ENCODE data around the gene ARHGEF3. TPM values are rescaled to one million over a fixed set of nuclear protein-coding genes. Genes with fewer than 3 reads are reported as not detected.

ARHGEF3 gene
- total and polyA plus RNA-seq, 3 experiments from 2014 or later = 55.1 to 110 (median 56.6) TPM

DNA sequence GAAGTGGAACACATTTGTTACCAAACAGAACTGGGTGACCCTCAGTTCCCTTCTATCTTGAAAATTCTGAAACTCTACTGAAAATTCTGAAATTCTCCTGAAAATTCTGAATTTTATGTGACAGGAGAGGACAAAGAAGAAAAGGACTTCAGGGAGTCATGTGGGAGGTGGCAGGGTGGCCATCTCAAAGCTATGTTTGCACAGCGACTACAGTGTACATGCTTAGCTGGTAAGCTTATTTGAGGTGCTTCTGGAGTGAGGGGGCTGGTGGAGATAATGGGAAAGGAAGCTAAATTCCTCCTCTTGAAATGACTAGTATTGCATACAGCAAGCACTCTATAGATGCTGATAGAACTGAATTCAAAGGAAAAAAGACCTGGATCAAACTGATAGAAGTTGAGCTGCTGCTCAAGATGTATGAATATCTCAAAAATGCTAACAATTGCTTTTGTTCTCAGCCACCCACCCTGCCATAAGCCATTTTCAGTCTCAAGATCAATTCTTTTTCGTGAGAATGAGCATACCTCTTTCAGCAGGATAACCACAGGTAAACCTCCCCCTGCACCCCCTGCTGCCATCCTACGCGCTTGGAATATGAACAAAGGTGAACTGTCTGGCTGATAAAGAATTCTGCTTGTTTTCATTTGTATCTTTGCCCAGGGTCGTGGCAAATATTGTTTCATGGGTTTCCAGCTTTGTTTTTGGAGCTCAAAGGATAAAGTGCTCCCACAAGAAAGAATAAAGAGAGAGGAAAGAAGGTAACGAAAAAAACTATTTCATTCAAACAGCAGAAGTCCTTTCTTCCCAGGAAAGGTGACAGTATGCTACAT lies 16.6 kb upstream of the ARHGEF3 start:
- Mint-ChIP-seq H3K4me1 (peaks cover 54 to 80% (median 77%) of the 10 kb centered on the region in 3 donors), H3K27ac (peak overlapping the region in 5 of 8 donors; percentile 47 to 66 (median 52)), H3K36me3 (peaks cover 0 to 3% (median 0%) of the 10 kb centered on the region in 3 donors)

DNA sequence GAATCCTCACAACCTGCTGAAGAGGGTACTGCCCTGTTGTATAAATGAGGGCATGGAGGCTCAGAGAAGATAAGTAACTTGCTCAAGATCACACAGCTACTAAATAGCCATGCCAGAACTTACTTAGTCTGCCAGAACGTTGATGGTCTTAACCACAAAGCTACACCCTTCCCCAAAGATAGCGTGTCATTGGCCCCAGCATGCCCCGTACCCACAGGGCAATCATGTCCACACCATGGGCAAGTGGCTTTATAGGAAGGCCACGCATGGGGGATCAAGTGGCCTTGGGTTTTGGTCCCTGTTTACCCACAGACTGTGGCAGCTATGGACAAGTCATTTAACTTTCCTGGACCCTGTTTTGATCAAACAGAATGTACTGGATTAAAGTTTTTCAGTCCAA lies 15.9 kb upstream of the ARHGEF3 start:
- Histone ChIP-seq H3K36me3 (ENCODE audit: insufficient read depth, low read length) (no peaks in the 10 kb centered on the region), H3K27me3 (ENCODE audit: insufficient read depth, low read length, poor library complexity, severe bottlenecking) (no peaks in the 10 kb centered on the region), H3K27ac (ENCODE audit: low read depth, low read length) (no peak overlapping the region), H3K4me1 (ENCODE audit: insufficient read depth, low read length) (peaks cover 50% of the 10 kb centered on the region), H3K9me3 (ENCODE audit: low read length) (no peaks in the 10 kb centered on the region), H3K4me3 (ENCODE audit: low read length) (no peak overlapping the region)
- peaks cover 56 to 80% (median 77%) of the 10 kb centered on the region in 3 donors for H3K4me1 Mint-ChIP-seq
- POLR2A ChIA-PET = interaction anchor here (0.6 kb wide), 1 partner anchor 26 kb away, joined by 3 read pairs; no protein-coding TSS in a partner anchor
- H3K36me3 Mint-ChIP-seq = peaks cover 0 to 3% (median 0%) of the 10 kb centered on the region in 3 donors
- no peak overlapping the region for H3K4me3 Mint-ChIP-seq
- peak overlapping the region in 5 of 8 donors; percentile 11 to 63 (median 59) for H3K27ac Mint-ChIP-seq
- CTCF ChIA-PET = interaction anchor here (1.1 to 1.8 kb wide), 6 partner anchors 13 to 178 kb away, joined by 3 to 5 read pairs (median 4); partner anchors contain the start of gene ARHGEF3
- H3K27me3 Mint-ChIP-seq = peaks cover 0 to 1% of the 10 kb centered on the region in 2 donors
- H3K9me3 Mint-ChIP-seq = no peaks in the 10 kb centered on the region
- no peak for DNase-seq

More for the DNA sequence above, 16.6 kb upstream of the ARHGEF3 start:
- Histone ChIP-seq H3K9me3 (ENCODE audit: low read length) (no peaks in the 10 kb centered on the region), H3K4me1 (ENCODE audit: insufficient read depth, low read length) (peaks cover 45% of the 10 kb centered on the region), H3K4me3 (ENCODE audit: low read length) (no peak overlapping the region), H3K27me3 (ENCODE audit: insufficient read depth, low read length, poor library complexity, severe bottlenecking) (no peaks in the 10 kb centered on the region), H3K27ac (ENCODE audit: low read depth, low read length) (no peak overlapping the region), H3K36me3 (ENCODE audit: insufficient read depth, low read length) (no peaks in the 10 kb centered on the region)
- no peak for DNase-seq
- Mint-ChIP-seq H3K9me3 (no peaks in the 10 kb centered on the region), H3K4me3 (no peak overlapping the region), H3K27me3 (peaks cover 0 to 1% of the 10 kb centered on the region in 2 donors)
- ChIA-PET CTCF (interaction anchor here (0.9 to 1.8 kb wide), 8 partner anchors 13 to 177 kb away, joined by 3 to 5 read pairs (median 4); partner anchors contain the start of gene ARHGEF3), POLR2A (no interaction called here)

DNA sequence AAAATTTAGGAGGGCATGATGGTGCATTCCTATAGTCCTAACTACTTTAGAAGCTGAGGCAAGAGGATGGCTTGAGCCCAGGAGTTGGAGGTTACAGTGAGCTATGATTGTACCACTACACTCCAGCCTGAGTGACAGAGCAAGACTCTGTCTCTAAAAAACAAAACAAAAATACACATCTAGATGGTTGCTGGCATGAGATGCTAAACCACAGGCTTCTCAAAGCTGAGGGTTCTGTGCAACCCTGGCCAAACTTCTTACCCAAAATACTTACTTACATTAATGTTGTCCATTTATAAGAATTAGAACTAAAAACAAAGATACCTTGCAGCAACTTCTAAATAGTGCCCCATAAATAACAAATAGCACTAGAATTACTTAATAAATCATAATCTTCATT lies 14.3 kb upstream of the ARHGEF3 start:
- peaks cover 0 to 3% (median 0%) of the 10 kb centered on the region in 3 donors for H3K36me3 Mint-ChIP-seq
- H3K36me3 ChIP-seq (ENCODE audit: insufficient read depth, low read length) = no peaks in the 10 kb centered on the region
- H3K9me3 ChIP-seq (ENCODE audit: low read length) = no peaks in the 10 kb centered on the region
- no peaks in the 10 kb centered on the region for H3K9me3 Mint-ChIP-seq
- CTCF ChIA-PET = interaction anchor here (0.8 to 1.3 kb wide), 3 partner anchors 12 to 173 kb away, joined by 3 to 5 read pairs (median 3); partner anchors contain the start of gene ARHGEF3
- H3K27me3 Mint-ChIP-seq = peaks cover 0 to 1% of the 10 kb centered on the region in 2 donors
- H3K27me3 ChIP-seq (ENCODE audit: insufficient read depth, low read length, poor library complexity, severe bottlenecking) = no peaks in the 10 kb centered on the region
- H3K4me3 Mint-ChIP-seq = no peak overlapping the region
- H3K27ac Mint-ChIP-seq = peak overlapping the region; percentile 2 to 82 (median 48)
- POLR2A ChIA-PET = no interaction called here
- H3K4me1 ChIP-seq (ENCODE audit: insufficient read depth, low read length) = peaks cover 66% of the 10 kb centered on the region
- H3K4me3 ChIP-seq (ENCODE audit: low read length) = no peak overlapping the region
- H3K4me1 Mint-ChIP-seq = peaks cover 72 to 90% (median 90%) of the 10 kb centered on the region in 3 donors
- DNase-seq = no peak
- no peak overlapping the region for H3K27ac ChIP-seq (ENCODE audit: low read depth, low read length)

DNA sequence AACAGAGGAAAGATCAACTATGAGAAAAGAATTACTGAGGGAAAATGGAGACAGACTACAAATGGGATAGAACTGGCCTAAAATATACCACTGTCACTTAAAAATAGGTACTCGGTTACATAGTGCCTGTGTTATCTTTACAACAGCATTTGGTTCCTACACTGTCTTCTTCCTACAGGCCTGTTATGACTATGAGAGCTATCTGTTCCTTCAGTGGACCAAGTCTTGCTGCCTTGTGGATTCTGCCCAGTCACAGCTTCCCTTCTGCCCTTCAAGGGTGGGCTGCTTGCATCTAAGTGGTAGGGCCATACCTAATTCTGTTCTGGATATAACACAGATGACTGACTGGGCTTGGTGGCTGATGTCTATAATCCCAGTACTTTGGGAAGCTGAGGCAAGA lies 13.8 kb upstream of the ARHGEF3 start:
- no peak overlapping the region for H3K27ac ChIP-seq (ENCODE audit: low read depth, low read length)
- H3K27me3 ChIP-seq (ENCODE audit: insufficient read depth, low read length, poor library complexity, severe bottlenecking) = no peaks in the 10 kb centered on the region
- H3K36me3 ChIP-seq (ENCODE audit: insufficient read depth, low read length) = no peaks in the 10 kb centered on the region
- H3K27ac Mint-ChIP-seq = peak overlapping the region; percentile 2 to 82 (median 51)
- no peak overlapping the region for H3K4me3 ChIP-seq (ENCODE audit: low read length)
- H3K4me1 Mint-ChIP-seq = peaks cover 76 to 93% (median 92%) of the 10 kb centered on the region in 3 donors
- no peak for DNase-seq
- peaks cover 0 to 3% (median 0%) of the 10 kb centered on the region in 3 donors for H3K36me3 Mint-ChIP-seq
- H3K4me1 ChIP-seq (ENCODE audit: insufficient read depth, low read length) = peaks cover 69% of the 10 kb centered on the region
- ChIA-PET CTCF (interaction anchor here (0.8 to 1.3 kb wide), 4 partner anchors 11 to 180 kb away, joined by 3 to 5 read pairs (median 4); partner anchors contain the start of gene ARHGEF3), POLR2A (no interaction called here)
- no peaks in the 10 kb centered on the region for H3K9me3 ChIP-seq (ENCODE audit: low read length)
- no peaks in the 10 kb centered on the region for H3K9me3 Mint-ChIP-seq
- no peak overlapping the region for H3K4me3 Mint-ChIP-seq
- peaks cover 0 to 1% of the 10 kb centered on the region in 2 donors for H3K27me3 Mint-ChIP-seq

DNA sequence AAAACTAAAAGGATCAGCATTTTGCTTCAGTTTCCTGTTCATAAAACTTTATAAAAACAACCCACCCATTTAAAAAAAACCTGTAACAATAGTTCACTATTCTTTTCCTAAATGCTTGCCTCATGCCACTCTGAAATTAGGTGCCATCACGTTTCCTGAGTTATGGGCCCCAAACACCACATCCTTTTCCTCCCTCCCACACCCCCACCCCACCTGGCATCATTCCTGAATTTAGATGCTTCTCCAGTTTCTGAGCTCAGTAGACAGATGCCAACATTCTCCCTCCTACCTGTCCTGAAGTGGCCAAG lies 11.9 kb upstream of the ARHGEF3 start:
- H3K4me3 ChIP-seq (ENCODE audit: low read length) = no peak overlapping the region
- Mint-ChIP-seq H3K4me1 (peaks cover 65 to 89% (median 84%) of the 10 kb centered on the region in 3 donors), H3K36me3 (peaks cover 0 to 3% (median 0%) of the 10 kb centered on the region in 3 donors), H3K27me3 (no peaks in the 10 kb centered on the region), H3K9me3 (no peaks in the 10 kb centered on the region), H3K27ac (peak overlapping the region; percentile 76 to 97 (median 91)), H3K4me3 (peak overlapping the region in 6 of 7 donors; percentile 13 to 70 (median 60))
- ChIA-PET CTCF (interaction anchor here (0.7 to 3.3 kb wide), 7 partner anchors 9 to 111 kb away, joined by 3 to 9 read pairs (median 4); partner anchors contain the start of gene ARHGEF3), POLR2A (no interaction called here)
- no peaks in the 10 kb centered on the region for H3K9me3 ChIP-seq (ENCODE audit: low read length)
- H3K4me1 ChIP-seq (ENCODE audit: insufficient read depth, low read length) = peaks cover 65% of the 10 kb centered on the region
- no peaks in the 10 kb centered on the region for H3K36me3 ChIP-seq (ENCODE audit: insufficient read depth, low read length)
- no peaks in the 10 kb centered on the region for H3K27me3 ChIP-seq (ENCODE audit: insufficient read depth, low read length, poor library complexity, severe bottlenecking)
- no peak overlapping the region for H3K27ac ChIP-seq (ENCODE audit: low read depth, low read length)
- DNase-seq = no peak

DNA sequence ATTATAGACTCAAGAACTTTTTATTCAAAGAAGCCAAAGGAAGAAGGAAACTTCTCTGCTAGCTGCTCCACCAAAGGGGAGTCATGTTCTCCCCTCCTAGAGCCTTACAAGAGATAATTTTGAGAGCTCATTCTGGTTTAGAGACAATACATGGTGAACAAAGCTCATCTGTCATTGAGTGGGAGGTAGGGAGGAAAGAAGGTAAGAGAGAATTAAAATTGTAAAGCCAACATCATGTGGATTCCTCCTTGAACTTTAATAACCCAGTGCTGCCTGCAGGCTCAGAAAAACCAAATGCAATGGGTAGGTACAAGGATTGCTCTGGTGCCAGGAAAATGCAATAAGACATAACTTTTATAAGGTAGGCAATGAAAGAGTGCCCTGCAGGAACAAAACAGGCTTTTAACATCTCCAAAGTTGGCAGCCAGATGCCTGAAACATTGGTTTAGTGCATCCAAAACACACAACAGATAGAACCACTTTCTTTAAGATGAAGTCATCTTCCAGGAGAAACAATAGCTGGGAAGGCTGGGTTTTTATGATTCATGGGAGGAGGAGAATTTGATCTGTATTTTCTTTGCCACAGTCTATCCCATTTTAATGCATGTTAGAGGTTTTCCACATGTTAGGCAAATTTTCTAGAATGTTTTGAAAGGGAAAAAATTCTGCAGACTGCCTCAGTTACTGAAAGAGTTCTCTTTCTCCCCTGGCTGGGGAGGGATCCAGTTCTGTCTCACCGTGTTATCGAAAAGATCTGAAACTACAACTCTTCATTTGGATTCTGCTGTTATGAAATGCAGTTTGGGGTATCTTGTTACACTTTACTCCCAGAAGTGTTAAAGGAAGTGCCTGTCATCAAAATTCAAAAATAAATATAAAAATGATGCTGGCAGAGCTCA lies 11.3 kb upstream of the ARHGEF3 start:
- no peaks in the 10 kb centered on the region for H3K9me3 Mint-ChIP-seq
- peaks cover 65 to 85% (median 78%) of the 10 kb centered on the region in 3 donors for H3K4me1 Mint-ChIP-seq
- Histone ChIP-seq H3K9me3 (ENCODE audit: low read length) (no peaks in the 10 kb centered on the region), H3K27me3 (ENCODE audit: insufficient read depth, low read length, poor library complexity, severe bottlenecking) (no peaks in the 10 kb centered on the region), H3K4me3 (ENCODE audit: low read length) (no peak overlapping the region), H3K27ac (ENCODE audit: low read depth, low read length) (no peak overlapping the region), H3K36me3 (ENCODE audit: insufficient read depth, low read length) (no peaks in the 10 kb centered on the region), H3K4me1 (ENCODE audit: insufficient read depth, low read length) (peaks cover 61% of the 10 kb centered on the region)
- CTCF ChIA-PET = interaction anchor here (0.7 to 3.3 kb wide), 9 partner anchors 8 to 176 kb away, joined by 3 to 9 read pairs (median 4); partner anchors contain the start of gene ARHGEF3
- no peaks in the 10 kb centered on the region for H3K27me3 Mint-ChIP-seq
- peak overlapping the region; percentile 76 to 97 (median 91) for H3K27ac Mint-ChIP-seq
- peak overlapping the region; percentile 2 to 69 (median 58) for H3K4me3 Mint-ChIP-seq
- POLR2A ChIA-PET = no interaction called here
- no peak for DNase-seq
- peaks cover 0 to 3% (median 0%) of the 10 kb centered on the region in 3 donors for H3K36me3 Mint-ChIP-seq

DNA sequence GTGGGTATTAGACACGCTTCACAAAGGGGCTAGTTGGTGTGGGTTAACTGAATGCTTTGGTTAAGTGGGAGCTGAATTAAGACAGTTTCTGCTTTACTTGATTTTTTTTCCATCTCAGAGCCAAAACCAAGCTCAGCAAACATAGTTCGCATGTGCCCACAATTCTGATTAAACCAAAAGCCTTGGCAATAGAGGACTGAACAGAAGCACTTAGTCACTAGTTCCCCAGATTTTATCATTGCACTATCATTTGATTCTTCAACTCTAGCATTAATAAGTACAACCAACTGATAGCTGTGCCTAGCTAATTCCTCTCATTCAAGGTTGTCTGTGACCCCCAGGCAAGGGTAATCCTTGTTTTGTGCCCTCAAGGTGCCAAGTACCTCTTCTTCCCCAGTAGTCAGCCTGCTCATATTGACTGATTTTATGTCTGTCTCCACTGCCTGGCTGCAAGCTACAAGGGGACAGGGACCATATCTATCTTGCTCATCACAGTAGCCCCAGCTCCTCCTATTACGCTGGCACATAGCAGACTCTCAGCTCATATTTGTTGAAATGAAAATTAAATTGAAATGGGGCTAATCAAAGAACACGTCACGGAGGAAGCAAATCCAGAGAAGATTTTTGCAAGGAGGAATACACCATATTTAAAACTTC lies 9.9 kb upstream of the ARHGEF3 start:
- no peaks in the 10 kb centered on the region for H3K27me3 Mint-ChIP-seq
- DNase-seq = no peak
- H3K9me3 ChIP-seq (ENCODE audit: low read length) = no peaks in the 10 kb centered on the region
- H3K4me1 Mint-ChIP-seq = peaks cover 56 to 71% (median 65%) of the 10 kb centered on the region in 3 donors
- CTCF ChIA-PET = interaction anchor here (1.0 to 3.3 kb wide), 4 partner anchors 12 to 177 kb away, joined by 4 to 9 read pairs (median 8); no protein-coding TSS in a partner anchor
- no peak overlapping the region for H3K27ac ChIP-seq (ENCODE audit: low read depth, low read length)
- H3K27me3 ChIP-seq (ENCODE audit: insufficient read depth, low read length, poor library complexity, severe bottlenecking) = no peaks in the 10 kb centered on the region
- H3K4me3 ChIP-seq (ENCODE audit: low read length) = no peak overlapping the region
- H3K27ac Mint-ChIP-seq = peak overlapping the region; percentile 54 to 97 (median 84)
- H3K9me3 Mint-ChIP-seq = no peaks in the 10 kb centered on the region
- no peaks in the 10 kb centered on the region for H3K36me3 ChIP-seq (ENCODE audit: insufficient read depth, low read length)
- peak overlapping the region in 4 of 7 donors; percentile 15 to 54 (median 24) for H3K4me3 Mint-ChIP-seq
- peaks cover 50% of the 10 kb centered on the region for H3K4me1 ChIP-seq (ENCODE audit: insufficient read depth, low read length)
- POLR2A ChIA-PET = interaction anchor here (0.5 kb wide), 1 partner anchor 80 kb away, joined by 4 read pairs; no protein-coding TSS in a partner anchor
- H3K36me3 Mint-ChIP-seq = no peaks in the 10 kb centered on the region
